DND-41 (cell line): ENCODE measurements around the gene GDNF.
"Not testable (repeated sequence)": the region's sequence is repeated elsewhere in the genome, so short reads cannot be mapped to it uniquely, and the experiment has no call there.

Experiments
- CTCF ChIP-seq: IDR thresholded peaks from 2 replicates; pipeline ENCODE4 v1.5.1; 2012; ENCODE audit warnings: borderline replicate concordance, low read length, moderate library complexity, mild to moderate bottlenecking; ENCODE audit not compliant: poor library complexity, severe bottlenecking; ENCODE audit errors: extremely low read depth
- EZH2 ChIP-seq: IDR thresholded peaks from 3 replicates; pipeline ENCODE4 v1.6.1; 2012; ENCODE audit warnings: borderline replicate concordance, low read depth, mild to moderate bottlenecking, moderate library complexity, low read length, inconsistent platforms; ENCODE audit not compliant: severe bottlenecking

- TF ChIP-seq CTCF, EZH2: not testable (repeated sequence)
Measured at GRCh38 chr5:37781409-37781808, 58.4 kb downstream of the GDNF start.
